ENCODE measurements around the gene PEBP1. TPM values are rescaled to one million over a fixed set of nuclear protein-coding genes. Genes with fewer than 3 reads are reported as not detected.

Gene PEBP1
- total RNA-seq, 1 experiment from 2014 or later = 168 TPM

GRCh38 chr12:118122264-118122663 is 13.7 kb upstream of the PEBP1 start:
- H3K4me1 ChIP-seq (ENCODE audit: control insufficient read depth, insufficient read depth, low read length) = no peaks in the 10 kb centered on the region; the same call in 1 of the 2 replicates
- BruUV-seq (replicated peaks) = no TSS peak
- no peaks in the 10 kb centered on the region for H3K36me3 ChIP-seq (ENCODE audit: control insufficient read depth, insufficient read depth, low read length)
- no peaks in the 10 kb centered on the region for H3K27me3 ChIP-seq (ENCODE audit: control insufficient read depth, insufficient read depth, low read length)
- TF ChIP-seq CTCF (IDR thresholded peaks at IDR 0.05) = no peak
- no peak for TF ChIP-seq SIN3A (IDR thresholded peaks at IDR 0.05; ENCODE audit: borderline replicate concordance, insufficient read depth, low read depth, low read length)
- no peak for TF ChIP-seq REST (IDR thresholded peaks at IDR 0.05; ENCODE audit: insufficient read depth in 1 of 2, low read depth in 2 of 2, low read length in 1 of 2)
- no peak for TF ChIP-seq TCF7L2 (IDR thresholded peaks at IDR 0.05; ENCODE audit: low read depth, low read length)
- TF ChIP-seq POLR2AphosphoS5 (IDR thresholded peaks at IDR 0.05; ENCODE audit: low read depth, low read length) = no peak
- DNase-seq (ENCODE audit: low read depth, low spot score) (no peak), ATAC-seq (no peak)
- H3K9me3 ChIP-seq (ENCODE audit: control insufficient read depth, insufficient read depth, low read depth, low read length) = no peaks in the 10 kb centered on the region
- no peak overlapping the region for H3K4me3 ChIP-seq (ENCODE audit: low read depth in 2 of 2, low read length in 2 of 2)
- intact Hi-C loops (cut with micrococcal nuclease; ENCODE audit: unreplicated experiment) (no loop called here), in situ Hi-C loops (cut with HindIII; ENCODE audit: low pct_unique_long_range_greater_than_20kb, low sequenced_read_pairs) (no loop called here)
- H3K27ac ChIP-seq (ENCODE audit: low read length) = no peak overlapping the region
- ChIA-PET POLR2A (no interaction called here), CTCF (interaction anchor here (0.6 to 1.3 kb wide), 2 partner anchors 43 to 59 kb away, joined by 3 to 6 read pairs; no protein-coding TSS in a partner anchor)

GRCh38 chr12:118124333-118124874 is 11.5 kb upstream of the PEBP1 start:
- no TSS peak for BruUV-seq (replicated peaks)
- CTCF ChIA-PET = no interaction called here

More at GRCh38 chr12:118124333-118124874, 11.5 kb upstream of the PEBP1 start:
- DNase-seq (ENCODE audit: low read depth, low spot score) (no peak), ATAC-seq (no peak)
- H3K27me3 ChIP-seq (ENCODE audit: control insufficient read depth, insufficient read depth, low read length) = no peaks in the 10 kb centered on the region
- no peak for TF ChIP-seq CTCF (IDR thresholded peaks at IDR 0.05)
- TF ChIP-seq SIN3A (IDR thresholded peaks at IDR 0.05; ENCODE audit: borderline replicate concordance, insufficient read depth, low read depth, low read length) = no peak
- TF ChIP-seq POLR2AphosphoS5 (IDR thresholded peaks at IDR 0.05; ENCODE audit: low read depth, low read length) = no peak
- no peak for TF ChIP-seq REST (IDR thresholded peaks at IDR 0.05; ENCODE audit: insufficient read depth in 1 of 2, low read depth in 2 of 2, low read length in 1 of 2)
- no peak for TF ChIP-seq TCF7L2 (IDR thresholded peaks at IDR 0.05; ENCODE audit: low read depth, low read length)
- H3K9me3 ChIP-seq (ENCODE audit: control insufficient read depth, insufficient read depth, low read depth, low read length) = no peaks in the 10 kb centered on the region
- H3K4me3 ChIP-seq (ENCODE audit: low read depth in 2 of 2, low read length in 2 of 2) = no peak overlapping the region
- POLR2A ChIA-PET = no interaction called here
- H3K36me3 ChIP-seq (ENCODE audit: control insufficient read depth, insufficient read depth, low read length) = no peaks in the 10 kb centered on the region
- H3K27ac ChIP-seq (ENCODE audit: low read length) = no peak overlapping the region
- H3K4me1 ChIP-seq (ENCODE audit: control insufficient read depth, insufficient read depth, low read length) = no peaks in the 10 kb centered on the region; the same call in 1 of the 2 replicates
- in situ Hi-C loops (cut with HindIII; ENCODE audit: low pct_unique_long_range_greater_than_20kb, low sequenced_read_pairs) (no loop called here), intact Hi-C loops (cut with micrococcal nuclease; ENCODE audit: unreplicated experiment) (no loop called here)

Data from Panc1 (cell line).